HG03196 (cell line): ENCODE data around the gene PWWP2A.

Experiments used
- ATAC-seq: cut with Tn5 transposase; IDR thresholded peaks from one replicate; pipeline ENCODE4 v1.9.1; 2021; ENCODE audit not compliant: unreplicated experiment

The PWWP2A gene

DNA sequence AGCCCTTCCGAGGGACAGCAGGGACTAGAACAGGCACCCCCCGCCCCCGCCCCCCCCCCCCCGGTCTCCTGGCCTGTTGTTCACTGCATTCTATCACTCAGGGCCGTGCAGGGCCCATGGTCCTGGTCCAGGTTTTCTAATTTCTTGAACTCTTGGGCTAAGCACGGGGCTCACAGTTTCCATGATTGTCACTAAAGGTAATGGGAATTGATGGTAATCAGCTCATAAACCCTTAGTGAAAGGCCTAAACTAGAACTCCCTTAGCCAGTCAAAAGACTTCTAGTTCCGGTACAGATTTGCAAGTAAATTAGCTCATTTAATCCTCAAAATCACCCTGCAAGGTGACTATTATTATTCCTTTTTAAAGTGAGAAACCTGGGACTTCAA lies 14.7 kb upstream of the PWWP2A start:
- no peak for ATAC-seq

- no peak for ATAC-seq
Measured at GRCh38 chr5:160133071-160133917, 14.0 kb upstream of the PWWP2A start.

GRCh38 chr5:160129841-160130240 lies 10.6 kb upstream of the PWWP2A start:
- ATAC-seq = no peak

DNA sequence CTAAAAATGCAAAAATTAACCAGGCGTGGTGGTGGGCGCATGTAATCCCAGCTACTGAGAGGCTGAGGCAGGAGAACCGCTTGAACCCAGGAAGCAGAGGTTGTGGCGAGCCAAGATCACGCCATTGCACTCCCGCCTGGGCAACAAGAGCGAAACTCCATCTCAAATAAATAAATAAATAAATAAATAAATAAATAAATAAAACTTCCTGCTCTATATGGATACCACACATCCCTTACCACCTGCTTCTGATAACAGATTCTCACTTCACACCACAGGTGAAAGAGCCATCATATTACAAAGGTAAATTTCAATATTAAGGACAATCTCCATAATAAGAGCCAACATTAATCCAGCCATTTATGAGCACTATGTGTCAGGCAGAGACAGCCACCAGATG lies 9.4 kb upstream of the PWWP2A start:
- ATAC-seq = no peak

- peak; percentile 2 for ATAC-seq
Measured at GRCh38 chr5:160119905-160120266, 636 bp upstream of the PWWP2A start.

- peak; percentile 29 for ATAC-seq
Measured at GRCh38 chr5:160118349-160119141, 705 bp downstream of the PWWP2A start.

DNA sequence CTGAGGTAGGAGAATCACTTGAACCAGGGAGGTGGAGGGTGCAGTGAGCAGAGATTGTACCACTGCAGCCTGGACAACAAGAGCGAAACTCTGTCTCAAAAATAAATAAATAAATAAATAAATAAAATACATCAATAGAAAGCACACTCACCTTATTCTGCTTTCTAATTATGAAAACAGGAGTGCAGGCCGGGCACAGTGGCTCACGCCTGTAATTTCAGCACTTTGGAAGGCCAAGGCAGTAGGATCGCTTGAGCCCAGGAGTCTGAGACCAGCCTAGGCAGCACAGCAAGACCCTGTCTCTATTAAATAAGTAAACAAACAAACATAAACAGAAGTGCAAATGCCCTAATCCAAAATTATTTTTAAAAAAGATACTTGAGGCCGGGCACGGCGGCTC lies 2.3 kb downstream of the PWWP2A start:
- ATAC-seq = no peak

- ATAC-seq = no peak
Measured at GRCh38 chr5:160108124-160108523, 11.1 kb downstream of the PWWP2A start.

DNA sequence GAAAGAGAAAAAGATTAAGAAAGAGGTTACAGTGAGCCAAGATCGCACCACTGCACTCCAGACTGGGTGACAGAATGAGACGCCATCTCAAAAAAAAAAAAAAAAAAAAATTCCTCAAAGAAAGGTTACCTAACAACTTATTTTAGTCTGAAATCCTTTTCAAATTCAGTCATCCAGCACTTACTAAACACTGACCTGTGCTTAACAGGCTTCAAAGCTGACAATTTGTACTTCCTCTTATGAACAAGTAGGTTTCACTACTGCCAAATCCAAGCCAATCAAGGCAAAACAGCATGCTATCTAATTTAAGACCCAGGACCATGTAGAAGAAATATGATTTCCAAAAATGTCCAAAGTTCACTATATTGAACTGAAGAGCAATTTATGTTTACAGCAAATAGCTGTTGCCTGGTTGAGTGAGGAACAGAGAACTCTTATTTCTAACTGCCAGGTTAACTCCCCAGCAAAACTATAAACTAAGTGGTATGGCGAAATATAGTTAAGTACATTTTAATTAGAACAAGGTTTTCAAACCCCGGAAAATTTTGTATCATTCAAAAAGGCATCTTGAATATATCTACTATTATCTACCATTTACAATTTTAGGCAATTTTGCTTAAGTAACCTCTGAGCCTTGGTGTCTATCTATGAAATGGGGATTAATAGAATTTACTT lies 13.4 kb downstream of the PWWP2A start:
- peak; percentile 74 for ATAC-seq

- ATAC-seq = no peak
Measured at GRCh38 chr5:160097991-160098390, 21.3 kb downstream of the PWWP2A start.

- ATAC-seq = no peak
Measured at GRCh38 chr5:160096178-160096577, 23.1 kb downstream of the PWWP2A start.

DNA sequence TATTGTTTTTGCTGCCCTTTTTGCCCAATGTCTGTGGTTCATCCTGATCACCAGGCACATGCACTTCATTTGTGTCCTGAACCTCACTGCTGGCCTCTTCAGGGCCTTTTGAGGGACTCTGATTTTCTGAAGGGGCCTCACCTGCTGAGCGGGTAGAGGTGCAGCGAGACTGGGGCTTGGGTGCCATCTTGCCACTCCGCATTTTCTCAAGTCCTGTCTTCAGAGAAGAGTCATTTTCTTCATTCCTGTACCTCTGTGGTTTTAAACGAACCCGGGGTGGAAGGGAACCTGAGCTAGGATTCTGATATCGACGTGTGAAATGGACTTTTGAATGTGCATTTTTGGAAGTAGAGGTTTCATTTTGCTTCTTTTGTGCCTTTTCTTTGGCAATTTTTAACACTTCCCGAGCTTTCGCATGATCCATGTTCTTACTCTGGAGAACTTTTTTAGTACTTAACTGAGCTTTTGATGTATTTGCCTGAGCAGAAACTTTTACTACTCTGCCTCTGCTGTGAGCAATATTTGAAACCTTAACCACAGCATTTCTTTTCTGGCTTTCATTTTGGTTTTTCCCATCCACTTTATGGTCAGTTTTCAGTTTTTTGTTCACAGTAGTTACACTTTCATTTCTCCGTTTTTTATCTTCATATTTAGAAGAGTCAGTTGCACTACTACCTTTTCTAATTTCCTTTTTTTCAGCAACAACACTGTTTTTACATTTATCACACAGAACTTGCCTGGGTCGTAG lies 26.1 kb downstream of the PWWP2A start:
- no peak for ATAC-seq

GRCh38 chr5:160092514-160092913 lies 26.7 kb downstream of the PWWP2A start:
- no peak for ATAC-seq

DNA sequence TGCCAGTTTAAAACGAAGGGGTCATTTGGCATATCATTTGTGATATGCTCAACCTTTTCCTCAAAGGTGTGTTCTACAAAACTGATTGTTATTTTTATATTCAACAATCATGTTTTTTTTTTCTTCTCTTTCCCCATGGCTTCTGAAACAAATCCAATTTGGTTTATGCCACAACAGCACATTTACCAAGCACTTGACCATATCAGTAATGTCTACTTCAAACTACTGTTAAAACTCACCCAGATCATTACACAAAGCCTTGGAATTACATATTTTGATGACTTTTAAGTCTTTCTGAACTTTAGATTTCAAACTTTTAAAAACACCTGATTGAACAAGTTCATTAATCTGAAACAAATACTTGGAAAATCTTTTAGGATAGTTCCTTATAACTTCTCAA lies 29.2 kb downstream of the PWWP2A start:
- ATAC-seq = no peak

DNA sequence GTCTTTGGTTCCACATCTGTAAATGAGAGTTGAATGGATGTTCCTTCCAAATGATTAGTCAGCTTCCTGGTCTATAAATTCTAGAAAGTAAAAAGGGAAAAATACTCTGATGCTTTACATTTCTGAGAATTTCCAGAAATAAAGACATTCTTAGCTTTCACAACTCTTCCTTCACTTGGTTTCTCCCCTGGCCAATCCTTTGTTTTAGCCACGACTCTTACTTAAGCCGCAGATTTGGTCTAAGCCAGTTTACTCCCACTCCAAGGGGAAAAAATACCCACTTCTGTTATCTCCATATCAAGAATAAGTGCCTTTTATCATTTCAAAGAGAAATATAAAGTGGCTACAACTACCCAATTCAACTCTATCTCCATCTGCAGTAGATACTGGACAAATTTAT lies 29.7 kb downstream of the PWWP2A start:
- no peak for ATAC-seq

- ATAC-seq = no peak
Measured at GRCh38 chr5:160088805-160089204, 30.4 kb downstream of the PWWP2A start.

DNA sequence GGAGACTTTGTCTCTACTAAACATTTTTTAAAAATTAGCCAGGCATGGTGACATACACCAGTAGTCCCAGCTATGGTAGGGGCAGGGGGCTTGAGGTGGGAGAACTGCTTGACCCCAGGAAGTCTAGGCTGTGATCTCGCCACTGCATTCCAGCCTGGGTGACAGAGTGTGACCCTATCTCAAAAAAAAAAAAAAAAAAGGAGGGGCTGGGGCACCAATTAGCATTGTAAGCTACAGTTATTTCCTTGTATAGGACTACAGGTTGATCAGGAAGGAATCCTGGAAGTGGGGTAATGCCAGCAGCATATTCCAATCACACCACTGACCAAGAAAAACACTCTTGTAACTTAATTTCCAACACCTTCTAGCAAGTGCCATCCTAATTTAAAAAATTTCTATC lies 32.1 kb downstream of the PWWP2A start:
- no peak for ATAC-seq

GRCh38 chr5:160084144-160084543 lies 35.1 kb downstream of the PWWP2A start:
- no peak for ATAC-seq

GRCh38 chr5:160083501-160083900 lies 35.7 kb downstream of the PWWP2A start:
- no peak for ATAC-seq

DNA sequence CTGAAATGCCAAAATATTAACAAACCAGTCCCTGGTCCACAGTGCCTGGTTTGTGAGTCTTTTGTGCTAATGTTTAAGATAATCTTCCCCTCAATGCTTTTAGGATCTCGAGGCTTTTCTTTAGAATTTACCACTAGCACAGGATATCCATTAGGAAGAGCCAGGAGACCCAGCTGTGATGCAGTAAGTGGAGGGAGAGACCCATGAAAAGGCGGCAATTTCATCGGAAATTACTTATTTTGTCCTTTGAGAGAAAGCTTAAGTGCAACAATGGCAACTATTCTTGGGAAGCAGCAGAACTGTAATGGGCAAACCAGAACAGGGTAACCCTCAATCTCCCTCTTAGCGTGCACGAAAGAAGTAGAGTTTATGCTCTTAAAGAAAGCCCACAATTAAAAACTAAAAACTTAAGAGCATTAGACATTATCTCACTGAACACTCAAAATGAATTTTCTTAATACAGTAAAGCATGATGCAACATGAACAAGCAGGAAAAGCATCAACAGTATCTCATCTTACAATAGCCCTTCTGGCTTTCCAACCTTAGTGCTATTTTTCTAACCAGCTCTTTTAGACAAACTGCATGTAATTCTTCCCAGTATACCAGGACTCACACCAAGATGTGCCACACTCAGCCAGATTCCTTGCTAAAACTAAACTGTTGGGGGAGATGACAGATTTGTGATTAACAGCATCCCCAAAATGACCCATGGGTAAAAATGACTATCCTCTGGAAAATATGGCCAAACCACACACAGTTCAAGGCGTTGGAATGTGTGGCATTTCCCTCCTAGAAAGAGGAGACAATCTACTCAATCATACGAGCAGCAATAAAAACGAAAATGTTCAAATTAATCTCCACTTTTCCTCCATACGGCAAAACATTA lies 36.4 kb downstream of the PWWP2A start:
- ATAC-seq = no peak
